ENCODE measurements around the gene UBL7.

GRCh38 chr15:74468341-74469032, 7.5 kb upstream of the UBL7 start:
- no peak for TF ChIP-seq POLR2AphosphoS5 (IDR thresholded peaks at IDR 0.05; ENCODE audit: insufficient read depth in 1 of 2, low read depth in 1 of 2)
- TF ChIP-seq, protein P1, sequence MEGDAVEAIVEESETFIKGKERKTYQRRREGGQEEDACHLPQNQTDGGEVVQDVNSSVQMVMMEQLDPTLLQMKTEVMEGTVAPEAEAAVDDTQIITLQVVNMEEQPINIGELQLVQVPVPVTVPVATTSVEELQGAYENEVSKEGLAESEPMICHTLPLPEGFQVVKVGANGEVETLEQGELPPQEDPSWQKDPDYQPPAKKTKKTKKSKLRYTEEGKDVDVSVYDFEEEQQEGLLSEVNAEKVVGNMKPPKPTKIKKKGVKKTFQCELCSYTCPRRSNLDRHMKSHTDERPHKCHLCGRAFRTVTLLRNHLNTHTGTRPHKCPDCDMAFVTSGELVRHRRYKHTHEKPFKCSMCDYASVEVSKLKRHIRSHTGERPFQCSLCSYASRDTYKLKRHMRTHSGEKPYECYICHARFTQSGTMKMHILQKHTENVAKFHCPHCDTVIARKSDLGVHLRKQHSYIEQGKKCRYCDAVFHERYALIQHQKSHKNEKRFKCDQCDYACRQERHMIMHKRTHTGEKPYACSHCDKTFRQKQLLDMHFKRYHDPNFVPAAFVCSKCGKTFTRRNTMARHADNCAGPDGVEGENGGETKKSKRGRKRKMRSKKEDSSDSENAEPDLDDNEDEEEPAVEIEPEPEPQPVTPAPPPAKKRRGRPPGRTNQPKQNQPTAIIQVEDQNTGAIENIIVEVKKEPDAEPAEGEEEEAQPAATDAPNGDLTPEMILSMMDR (IDR thresholded peaks at IDR 0.05) = no peak
